ENCODE results near the gene SUN3.

Gene SUN3

DNA sequence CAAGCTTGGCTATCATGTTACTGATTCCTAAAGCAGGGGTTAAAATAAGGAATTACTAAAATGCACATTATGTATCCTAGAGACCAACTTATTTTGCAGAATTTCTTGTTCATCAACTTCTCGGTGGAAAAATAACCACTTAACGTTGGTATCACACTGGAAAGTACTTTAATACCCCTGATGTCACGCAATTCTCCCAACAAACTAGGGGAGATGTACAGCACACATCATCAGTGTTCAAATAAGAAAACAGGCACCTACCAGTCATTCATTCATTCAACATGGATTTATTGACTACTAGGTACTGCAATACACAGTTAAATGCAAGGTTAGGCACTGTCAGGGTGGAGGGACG is 50.1 kb downstream of the SUN3 start:
- DNase-seq (ENCODE audit: low spot score) = peak; percentile 10

- DNase-seq (ENCODE audit: low spot score) = no peak
These were observed 55.2 kb downstream of the SUN3 start for GRCh38 chr7:47973739-47974138.

GRCh38 chr7:47970761-47971160 is 58.1 kb downstream of the SUN3 start:
- no peak for DNase-seq (ENCODE audit: low spot score)

DNA sequence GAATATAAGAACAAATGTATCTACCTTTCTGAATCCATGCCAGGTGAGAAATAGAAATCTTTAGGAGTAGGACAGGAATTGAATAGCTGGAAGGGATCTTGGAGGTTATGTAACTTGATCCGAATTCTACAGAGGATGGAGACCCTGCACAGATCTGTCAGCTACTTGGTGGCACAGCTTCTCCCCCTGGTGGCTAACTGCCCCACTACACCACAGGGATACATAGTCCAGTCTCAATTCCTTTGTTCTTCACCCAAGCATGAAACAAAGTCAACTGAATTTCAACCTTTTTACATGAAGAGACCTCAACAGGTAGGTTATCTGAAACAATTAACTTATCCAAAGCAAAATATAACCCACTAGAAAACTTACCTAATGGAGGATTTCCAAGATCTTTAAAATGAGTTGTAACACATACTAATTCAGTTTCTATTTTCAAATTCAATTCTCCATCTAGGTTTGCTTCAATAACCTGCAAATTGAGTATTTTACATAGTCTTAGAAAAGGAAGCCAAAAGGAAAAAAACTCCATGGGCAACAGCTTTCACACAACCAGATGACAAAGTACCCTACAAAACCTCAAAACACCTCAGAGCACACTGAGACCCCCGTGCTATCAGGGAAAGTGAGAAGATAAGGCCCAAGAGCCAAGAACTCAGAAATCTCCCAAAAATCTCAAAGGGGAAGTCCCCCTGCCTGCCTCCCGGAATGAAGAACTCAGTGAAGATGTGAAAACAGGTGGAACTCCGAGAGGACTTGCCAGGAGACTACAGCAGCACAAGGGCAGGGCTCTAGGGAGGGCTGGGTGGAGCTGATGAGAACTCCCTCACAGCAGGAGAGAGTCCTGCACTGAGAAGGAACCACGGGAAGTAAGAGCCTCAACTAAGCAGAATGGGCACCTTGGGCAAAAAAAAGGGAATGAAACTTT is 59.8 kb downstream of the SUN3 start:
- DNase-seq (ENCODE audit: low spot score) = peak; percentile 32

DNA sequence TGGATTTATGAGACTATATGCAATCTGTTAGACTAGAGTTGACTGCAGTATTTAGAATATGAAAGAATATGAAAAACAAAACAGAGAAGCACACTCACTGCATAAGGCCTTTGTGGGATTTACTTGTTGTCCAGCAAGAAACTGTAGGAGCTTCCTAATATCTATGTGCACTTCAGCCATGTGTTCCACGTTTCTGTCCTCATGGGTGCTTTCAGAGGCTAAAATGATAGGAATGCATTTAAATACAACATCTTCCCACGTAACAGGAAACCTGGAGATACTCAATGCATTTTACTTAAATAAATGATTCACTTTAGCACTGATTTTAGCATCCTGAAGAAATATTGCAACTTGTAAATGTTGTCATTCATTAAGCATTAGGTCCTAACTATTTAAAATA is 61.2 kb downstream of the SUN3 start:
- DNase-seq (ENCODE audit: low spot score) = no peak

- no peak for DNase-seq (ENCODE audit: low spot score)
These were observed 61.8 kb downstream of the SUN3 start for GRCh38 chr7:47967123-47967522.

- no peak for DNase-seq (ENCODE audit: low spot score)
These were observed 63.5 kb downstream of the SUN3 start for GRCh38 chr7:47965456-47965855.

GRCh38 chr7:47962262-47962661 is 66.6 kb downstream of the SUN3 start:
- DNase-seq (ENCODE audit: low spot score) = no peak

DNA sequence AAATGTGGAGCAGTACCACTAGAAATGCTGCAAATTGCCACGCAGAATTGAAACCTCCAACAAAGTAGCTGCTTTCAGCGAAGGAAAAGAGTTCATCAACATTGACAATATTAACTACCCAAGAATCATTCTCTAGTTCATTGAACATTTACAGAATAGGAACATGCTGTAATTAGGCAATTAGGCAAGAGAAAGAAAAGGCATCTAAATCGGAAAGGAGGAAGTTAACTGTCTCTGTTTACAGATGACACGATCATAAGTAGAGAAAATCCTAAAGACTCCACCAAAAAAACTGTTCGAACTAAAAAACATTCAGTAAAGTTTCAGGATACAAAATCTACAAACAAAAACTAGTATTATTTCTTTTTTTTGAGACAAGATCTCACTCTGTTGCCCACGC is 71.8 kb downstream of the SUN3 start:
- no peak for DNase-seq (ENCODE audit: low spot score)

- no peak for DNase-seq (ENCODE audit: low spot score)
These were observed 72.7 kb downstream of the SUN3 start for GRCh38 chr7:47956220-47956619.

DNA sequence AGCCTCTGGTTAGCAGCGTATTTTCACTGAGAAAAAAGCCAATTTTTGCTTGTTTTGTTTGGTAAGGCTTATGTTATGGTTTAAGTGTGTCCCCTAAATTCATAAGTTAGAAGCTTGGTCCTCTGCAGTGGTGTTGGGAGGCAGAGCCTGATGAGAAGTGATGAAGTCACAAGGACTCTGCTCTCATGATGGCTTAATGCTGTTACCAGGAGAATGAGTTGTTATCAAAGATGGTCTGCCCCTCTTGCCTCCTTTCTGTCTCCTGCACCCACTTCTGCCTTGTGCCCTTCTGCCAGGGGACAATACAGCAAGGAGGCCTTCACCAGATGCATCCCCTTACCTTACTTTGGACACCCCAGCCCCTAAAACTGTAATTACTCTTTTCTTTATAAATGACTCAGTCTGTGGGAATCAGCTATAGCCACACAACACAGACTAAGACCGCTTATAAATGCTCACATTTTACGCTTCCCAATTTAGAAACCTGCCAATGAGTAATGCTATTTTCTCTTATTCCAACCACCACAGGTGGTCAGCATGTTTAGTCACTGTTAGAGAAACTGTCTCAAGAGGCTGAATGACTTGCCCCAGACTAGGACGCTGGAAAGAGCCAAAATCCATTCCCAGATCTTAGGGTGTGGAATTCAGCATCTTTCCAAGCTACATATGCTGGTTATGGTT is 74.5 kb downstream of the SUN3 start:
- no peak for DNase-seq (ENCODE audit: low spot score)

- DNase-seq (ENCODE audit: low spot score) = no peak
These were observed 75.1 kb downstream of the SUN3 start for GRCh38 chr7:47953822-47954221.

DNA sequence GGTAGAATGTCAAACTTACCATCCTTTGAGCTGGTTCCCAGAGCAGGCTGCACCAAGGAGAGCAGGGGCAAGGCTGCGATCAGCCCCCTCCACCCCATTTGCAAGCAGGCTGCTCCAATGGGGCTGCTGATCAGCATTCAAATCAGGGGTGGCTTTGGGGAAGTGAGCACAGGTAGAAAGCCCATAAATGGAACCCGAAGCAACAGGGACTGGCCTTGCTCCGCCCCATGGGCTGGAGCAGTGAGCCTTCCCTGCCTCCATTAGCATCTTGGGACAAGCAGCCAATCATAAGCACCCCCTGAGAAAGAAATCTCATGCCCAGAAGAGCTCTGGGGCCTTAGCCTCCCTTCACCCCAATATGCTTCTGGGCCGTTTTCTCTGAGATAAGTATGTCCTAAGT is 76.7 kb downstream of the SUN3 start:
- no peak for DNase-seq (ENCODE audit: low spot score)

- no peak for DNase-seq (ENCODE audit: low spot score)
These were observed 77.5 kb downstream of the SUN3 start for GRCh38 chr7:47951374-47951773.

DNA sequence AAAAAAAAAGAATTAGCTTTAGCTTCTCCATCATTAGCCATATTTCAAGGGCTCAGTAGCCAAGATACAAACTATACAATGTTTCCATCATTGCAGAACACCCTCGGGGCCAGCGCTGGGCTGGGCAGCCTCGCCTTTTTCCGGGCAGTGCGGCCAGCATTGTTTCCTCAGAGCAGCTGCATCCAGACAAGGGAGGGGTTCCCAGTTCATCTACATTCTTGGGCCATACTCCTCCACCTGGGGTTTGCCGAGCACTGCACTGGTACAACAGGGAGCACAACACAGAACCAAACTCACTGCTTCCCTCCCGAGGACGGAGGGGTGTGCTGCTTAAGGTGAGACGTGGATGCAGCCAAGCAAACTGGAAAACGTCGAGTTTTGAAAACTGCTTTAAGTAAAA is 78.2 kb downstream of the SUN3 start:
- no peak for DNase-seq (ENCODE audit: low spot score)

DNA sequence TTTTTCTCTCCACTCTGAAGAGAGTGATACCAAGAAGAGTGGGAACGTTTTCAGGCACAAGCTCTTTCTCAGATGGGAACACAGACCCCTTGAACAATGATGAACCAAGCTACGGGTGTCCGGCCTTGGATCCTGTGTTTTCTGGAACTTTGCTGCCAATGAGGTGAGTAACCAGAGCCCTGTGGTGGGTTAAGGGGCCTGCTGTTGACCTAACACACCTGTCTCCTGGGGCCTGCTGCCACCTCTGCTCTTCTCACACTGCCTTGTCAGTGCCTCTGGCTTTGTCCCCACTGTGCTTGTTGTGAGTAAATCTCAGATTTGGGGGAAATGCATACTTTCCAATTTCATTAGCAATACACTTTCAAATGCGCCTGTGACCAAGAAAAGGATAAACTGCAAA is 79.2 kb downstream of the SUN3 start:
- no peak for DNase-seq (ENCODE audit: low spot score)

DNA sequence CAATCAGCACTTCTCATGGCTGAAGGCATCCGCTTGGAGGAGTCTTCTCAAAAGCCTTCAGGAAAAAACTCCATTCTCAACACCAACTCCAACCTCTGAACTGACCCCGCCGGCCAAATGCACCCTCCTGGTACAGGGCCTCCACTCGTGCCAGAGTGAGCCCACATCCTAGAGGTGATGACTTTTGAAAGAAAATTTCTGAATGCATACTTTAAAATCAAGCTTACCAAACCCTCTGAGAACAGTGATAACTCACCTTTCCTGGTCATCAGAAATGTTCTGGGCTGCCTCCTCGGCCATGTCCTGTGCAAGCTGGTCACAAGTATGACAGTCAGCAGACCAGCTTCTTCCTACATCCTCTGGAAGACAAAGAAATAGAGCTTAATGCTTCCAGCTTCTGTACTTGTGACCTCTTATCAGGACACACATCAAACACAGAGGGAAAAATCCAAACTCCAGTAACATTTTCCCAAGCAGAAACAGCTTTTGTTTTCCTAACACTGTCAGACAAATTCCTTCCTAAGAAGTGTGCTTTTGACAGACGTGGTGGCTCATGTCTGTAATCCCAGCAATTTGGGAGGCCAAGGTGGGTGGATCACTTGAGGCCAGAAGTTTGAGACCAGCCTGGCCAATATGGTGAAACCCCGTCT is 80.6 kb downstream of the SUN3 start, which contains the start of gene PKD1L1:
Gene PKD1L1 (minus strand): TSS at position 326 of the 650 bp plus-strand sequence. CDS start 26 bp downstream, at position 300.
- DNase-seq (ENCODE audit: low spot score) = no peak

DNA sequence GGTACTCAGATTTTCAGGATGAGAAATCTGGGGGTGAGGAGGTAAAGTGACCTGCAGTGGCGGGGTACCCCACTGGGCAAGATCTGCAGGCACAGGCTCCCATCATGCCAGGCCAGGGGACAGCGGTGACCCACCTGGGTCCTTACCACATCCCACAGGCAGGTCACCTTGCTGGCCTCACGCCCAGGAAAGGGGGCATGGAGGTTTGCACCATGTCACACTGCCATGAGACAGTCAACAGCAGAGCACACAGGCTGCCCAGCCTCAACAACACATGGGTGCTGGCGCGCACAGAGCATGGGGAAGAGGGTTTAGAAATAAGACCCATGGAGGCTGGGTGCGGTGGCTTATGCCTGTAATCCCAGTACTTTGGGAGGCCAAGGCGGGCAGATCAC is 81.6 kb downstream of the SUN3 start:
- no peak for DNase-seq (ENCODE audit: low spot score)

DNA sequence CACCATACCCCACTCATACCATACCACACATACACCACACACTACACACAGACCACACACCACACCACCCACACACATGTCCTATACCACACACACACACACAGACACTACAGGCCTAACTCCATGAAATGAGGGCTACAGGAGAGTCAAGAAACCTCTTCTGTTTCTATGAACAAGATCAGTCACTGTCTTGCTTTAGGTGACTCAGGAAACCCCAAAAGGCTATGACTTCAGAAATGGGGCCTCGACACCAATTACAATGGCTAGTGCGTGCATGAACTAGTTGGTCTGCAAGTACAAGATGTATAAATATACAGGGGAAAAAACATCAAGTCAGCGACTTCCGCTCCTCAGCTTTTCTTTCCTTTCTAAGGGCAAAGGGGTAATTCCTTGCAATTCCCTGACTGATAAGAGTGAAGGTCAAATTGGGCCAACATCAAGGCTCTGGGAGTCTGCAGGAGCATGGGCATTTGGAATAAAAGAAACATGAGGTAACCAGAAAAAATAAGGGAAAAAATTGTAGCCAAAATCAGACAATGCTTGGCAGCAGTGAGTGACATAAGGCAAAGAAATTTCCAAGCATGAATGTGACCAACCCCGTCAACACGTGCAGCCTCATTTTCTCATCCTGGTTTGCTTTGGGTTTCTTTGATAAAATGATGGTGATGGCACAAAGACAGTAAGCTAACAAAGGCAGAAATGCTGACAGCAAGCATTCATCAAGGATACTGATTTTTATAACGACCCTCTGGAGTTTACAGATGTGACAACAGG is 82.1 kb downstream of the SUN3 start:
- DNase-seq (ENCODE audit: low spot score) = no peak

- DNase-seq (ENCODE audit: low spot score) = peak; percentile 67
These were observed 83.5 kb downstream of the SUN3 start for GRCh38 chr7:47945261-47946015.

GRCh38 chr7:47944536-47945260 is 84.2 kb downstream of the SUN3 start:
- DNase-seq (ENCODE audit: low spot score) = no peak

Measured in hematopoietic multipotent progenitor cell treated with erythropoietin and hydrocortisone succinate and interleukin-3 and kit ligand, for 17 days (in vitro differentiated cells).